ENCODE results near the gene B4GALT7.
A peak's percentile ranks its signal among the peaks of the same experiment; 100 is the strongest.
"Not testable (repeated sequence)": the region's sequence is repeated elsewhere in the genome, so short reads cannot be mapped to it uniquely, and the experiment has no call there.

Gene B4GALT7

GRCh38 chr5:177599731-177600507, at the start of gene B4GALT7:
Gene B4GALT7, plus strand, starts transcription at chr5:177600132. Its CDS starts 79 bp downstream, at chr5:177600211.
- peak; percentile 42 for DNase-seq

- no peak for DNase-seq
Observed at GRCh38 chr5:177552839-177553455, 47.0 kb upstream of the B4GALT7 start.

GRCh38 chr5:177553671-177554429, 46.1 kb upstream of the B4GALT7 start:
- no peak for DNase-seq

GRCh38 chr5:177554474-177555111, 45.3 kb upstream of the B4GALT7 start, which contains the start of gene FAM193B:
Gene FAM193B, minus strand, starts transcription at chr5:177554563. Its CDS starts 105 bp downstream, at chr5:177554458.
- peak; percentile 84 for DNase-seq

GRCh38 chr5:177555228-177555627, 44.7 kb upstream of the B4GALT7 start:
- no peak for DNase-seq

- DNase-seq: no peak
Observed at GRCh38 chr5:177555665-177556064, 44.3 kb upstream of the B4GALT7 start.

- no peak for DNase-seq
Observed at GRCh38 chr5:177557041-177557647, 42.8 kb upstream of the B4GALT7 start.

- DNase-seq: no peak
Observed at GRCh38 chr5:177557796-177558195, 42.1 kb upstream of the B4GALT7 start.

- DNase-seq: not testable (repeated sequence)
Observed at GRCh38 chr5:177559446-177559941, 40.4 kb upstream of the B4GALT7 start.

- DNase-seq: no peak
Observed at GRCh38 chr5:177565046-177565445, 34.9 kb upstream of the B4GALT7 start.

GRCh38 chr5:177568326-177568725, 31.6 kb upstream of the B4GALT7 start:
- no peak for DNase-seq

GRCh38 chr5:177569894-177570293, 30.0 kb upstream of the B4GALT7 start:
- no peak for DNase-seq

GRCh38 chr5:177575488-177575887, 24.4 kb upstream of the B4GALT7 start:
- DNase-seq: no peak

GRCh38 chr5:177576169-177576568, 23.8 kb upstream of the B4GALT7 start:
- DNase-seq: no peak

GRCh38 chr5:177578316-177578715, 21.6 kb upstream of the B4GALT7 start:
- no peak for DNase-seq

- no peak for DNase-seq
Observed at GRCh38 chr5:177588413-177588909, 11.5 kb upstream of the B4GALT7 start.

- no peak for DNase-seq
Observed at GRCh38 chr5:177590406-177590805, 9.5 kb upstream of the B4GALT7 start.

GRCh38 chr5:177591690-177592009, 8.3 kb upstream of the B4GALT7 start:
- no peak for DNase-seq

GRCh38 chr5:177592010-177592834, 7.7 kb upstream of the B4GALT7 start, which contains the start of gene TMED9:
Gene TMED9, plus strand, starts transcription at chr5:177592203. Its CDS starts 12 bp downstream, at chr5:177592215.
- peak; percentile 55 for DNase-seq

GRCh38 chr5:177592905-177593304, 7.0 kb upstream of the B4GALT7 start:
- no peak for DNase-seq

- no peak for DNase-seq
Observed at GRCh38 chr5:177593511-177593910, 6.4 kb upstream of the B4GALT7 start.
